Measurements from ENCODE around the gene GALNT18. TPM values are rescaled to one million over a fixed set of nuclear protein-coding genes. Genes with fewer than 3 reads are reported as not detected.

GALNT18 gene
- total RNA-seq, 8 experiments from 2014 or later = 5.3 to 13.2 (median 8.2) TPM

GRCh38 chr11:11419747-11420146 lies 202.1 kb downstream of the GALNT18 start:
- Histone ChIP-seq H3K27ac (no peak overlapping the region), H3K4me3 (no peak overlapping the region), H3K4me1 (replicated peaks in 1 of 2) (peaks cover 13 to 31% of the 10 kb centered on the region in 2 donors)
- 50 to 100% (median 83%) methylated on average over 1 to 3 of the region's 3 CpGs; no CpG with 5 or more reads in 1 of the 10 experiments for WGBS, 10 experiments
- in situ Hi-C loops (cut with MboI; ENCODE audit: low pct_unique_long_range_greater_than_20kb in 2 of 9, low sequenced_read_pairs in 9 of 9, unreplicated experiment in 9 of 9) = no loop called here
- ATAC-seq (replicated peaks in 6 of 8) = peak in 2 of 8 experiments; percentile 44 to 82

- in situ Hi-C loops (cut with MboI; ENCODE audit: low pct_unique_long_range_greater_than_20kb in 2 of 9, low sequenced_read_pairs in 9 of 9, unreplicated experiment in 9 of 9) = no loop called here
- peak in 1 of 8 experiments; percentile 38 for ATAC-seq (replicated peaks in 6 of 8)
- Histone ChIP-seq H3K4me3 (no peak overlapping the region), H3K4me1 (replicated peaks in 1 of 2) (peaks cover 13 to 28% of the 10 kb centered on the region in 2 donors), H3K27ac (no peak overlapping the region)
- 7 to 100% (median 40%) methylated on average over 1 to 3 of the region's 4 CpGs; no CpG with 5 or more reads in 5 of the 10 experiments for WGBS, 10 experiments
Measured at GRCh38 chr11:11416917-11417316, 204.9 kb downstream of the GALNT18 start.

- peaks cover 13 to 28% of the 10 kb centered on the region in 2 donors for H3K4me1 ChIP-seq (replicated peaks in 1 of 2)
- in situ Hi-C loops (cut with MboI; ENCODE audit: low pct_unique_long_range_greater_than_20kb in 2 of 9, low sequenced_read_pairs in 9 of 9, unreplicated experiment in 9 of 9) = no loop called here
- no peak overlapping the region for H3K4me3 ChIP-seq
- WGBS, 10 experiments = 17 to 100% (median 80%) methylated on average over 1 of the region's 5 CpGs; no CpG with 5 or more reads in 7 of the 10 experiments
- no peak overlapping the region for H3K27ac ChIP-seq
- no peak for ATAC-seq (replicated peaks in 6 of 8)
Measured at GRCh38 chr11:11416502-11416901, 205.3 kb downstream of the GALNT18 start.

- Histone ChIP-seq H3K4me1 (replicated peaks in 1 of 2) (peaks cover 13 to 26% of the 10 kb centered on the region in 2 donors), H3K4me3 (no peak overlapping the region), H3K27ac (no peak overlapping the region)
- in situ Hi-C loops (cut with MboI; ENCODE audit: low pct_unique_long_range_greater_than_20kb in 2 of 9, low sequenced_read_pairs in 9 of 9, unreplicated experiment in 9 of 9) = no loop called here
- WGBS, 10 experiments = 40 to 100% (median 81%) methylated on average over 1 to 4 of the region's 4 CpGs; no CpG with 5 or more reads in 3 of the 10 experiments
- peak in 2 of 8 experiments; percentile 27 to 65 for ATAC-seq (replicated peaks in 6 of 8)
Measured at GRCh38 chr11:11415901-11416300, 205.9 kb downstream of the GALNT18 start.

GRCh38 chr11:11414996-11415395 lies 206.8 kb downstream of the GALNT18 start:
- WGBS, 10 experiments = 80 to 100% (median 87%) methylated on average over 1 to 6 of the region's 7 CpGs; no CpG with 5 or more reads in 4 of the 10 experiments
- H3K27ac ChIP-seq = no peak overlapping the region

GRCh38 chr11:11413776-11414175 lies 208.0 kb downstream of the GALNT18 start:
- 55 to 100% (median 92%) methylated on average over 1 to 6 of the region's 6 CpGs; no CpG with 5 or more reads in 3 of the 10 experiments for WGBS, 10 experiments
- in situ Hi-C loops (cut with MboI; ENCODE audit: low pct_unique_long_range_greater_than_20kb in 2 of 9, low sequenced_read_pairs in 9 of 9, unreplicated experiment in 9 of 9) = no loop called here
- no peak overlapping the region for H3K27ac ChIP-seq
- ATAC-seq (replicated peaks in 6 of 8) = no peak
- peaks cover 18 to 28% of the 10 kb centered on the region in 2 donors for H3K4me1 ChIP-seq (replicated peaks in 1 of 2)
- no peak overlapping the region for H3K4me3 ChIP-seq

More at GRCh38 chr11:11414996-11415395, 206.8 kb downstream of the GALNT18 start:
- Histone ChIP-seq H3K4me1 (replicated peaks in 1 of 2) (peaks cover 11 to 20% of the 10 kb centered on the region in 2 donors), H3K4me3 (no peak overlapping the region)
- in situ Hi-C loops (cut with MboI; ENCODE audit: low pct_unique_long_range_greater_than_20kb in 2 of 9, low sequenced_read_pairs in 9 of 9, unreplicated experiment in 9 of 9) = no loop called here
- ATAC-seq (replicated peaks in 6 of 8) = peak in 1 of 8 experiments; percentile 20

- in situ Hi-C loops (cut with MboI; ENCODE audit: low pct_unique_long_range_greater_than_20kb in 2 of 9, low sequenced_read_pairs in 9 of 9, unreplicated experiment in 9 of 9) = no loop called here
- peaks cover 33 to 43% of the 10 kb centered on the region in 2 donors for H3K4me1 ChIP-seq (replicated peaks in 1 of 2)
- WGBS, 10 experiments = 60 to 100% (median 83%) methylated on average over 1 to 6 of the region's 8 CpGs; no CpG with 5 or more reads in 2 of the 10 experiments
- H3K27ac ChIP-seq = no peak overlapping the region
- ATAC-seq (replicated peaks in 6 of 8) = no peak
- no peak overlapping the region for H3K4me3 ChIP-seq
Measured at GRCh38 chr11:11411401-11411985, 210.3 kb downstream of the GALNT18 start.

GRCh38 chr11:11409901-11410300 lies 211.9 kb downstream of the GALNT18 start:
- peak; percentile 18 to 82 (median 56) for ATAC-seq (replicated peaks in 6 of 8)
- in situ Hi-C loops (cut with MboI; ENCODE audit: low pct_unique_long_range_greater_than_20kb in 2 of 9, low sequenced_read_pairs in 9 of 9, unreplicated experiment in 9 of 9) = no loop called here
- Histone ChIP-seq H3K4me1 (replicated peaks in 1 of 2) (peaks cover 28 to 32% of the 10 kb centered on the region in 2 donors), H3K4me3 (no peak overlapping the region), H3K27ac (no peak overlapping the region)
- 0 to 100% (median 40%) methylated on average over 1 to 2 of the region's 3 CpGs; no CpG with 5 or more reads in 5 of the 10 experiments for WGBS, 10 experiments

- in situ Hi-C loops (cut with MboI; ENCODE audit: low pct_unique_long_range_greater_than_20kb in 2 of 9, low sequenced_read_pairs in 9 of 9, unreplicated experiment in 9 of 9) = no loop called here
- WGBS, 10 experiments = 53 to 80% methylated on average over 1 to 3 of the region's 6 CpGs; no CpG with 5 or more reads in 8 of the 10 experiments
- Histone ChIP-seq H3K4me3 (no peak overlapping the region), H3K27ac (no peak overlapping the region), H3K4me1 (replicated peaks in 1 of 2) (peaks cover 28 to 32% of the 10 kb centered on the region in 2 donors)
- ATAC-seq (replicated peaks in 6 of 8) = peak in 3 of 8 experiments; percentile 11 to 71 (median 62)
Measured at GRCh38 chr11:11409224-11409623, 212.6 kb downstream of the GALNT18 start.

GRCh38 chr11:11408436-11409221 lies 213.2 kb downstream of the GALNT18 start:
- Histone ChIP-seq H3K27ac (no peak overlapping the region), H3K4me1 (replicated peaks in 1 of 2) (peaks cover 28 to 32% of the 10 kb centered on the region in 2 donors), H3K4me3 (no peak overlapping the region)
- WGBS, 10 experiments = 0 to 100% (median 96%) methylated on average over 1 to 9 of the region's 11 CpGs; no CpG with 5 or more reads in 2 of the 10 experiments
- peak in 2 of 8 experiments; percentile 6 to 29 for ATAC-seq (replicated peaks in 6 of 8)
- in situ Hi-C loops (cut with MboI; ENCODE audit: low pct_unique_long_range_greater_than_20kb in 2 of 9, low sequenced_read_pairs in 9 of 9, unreplicated experiment in 9 of 9) = no loop called here

DNA sequence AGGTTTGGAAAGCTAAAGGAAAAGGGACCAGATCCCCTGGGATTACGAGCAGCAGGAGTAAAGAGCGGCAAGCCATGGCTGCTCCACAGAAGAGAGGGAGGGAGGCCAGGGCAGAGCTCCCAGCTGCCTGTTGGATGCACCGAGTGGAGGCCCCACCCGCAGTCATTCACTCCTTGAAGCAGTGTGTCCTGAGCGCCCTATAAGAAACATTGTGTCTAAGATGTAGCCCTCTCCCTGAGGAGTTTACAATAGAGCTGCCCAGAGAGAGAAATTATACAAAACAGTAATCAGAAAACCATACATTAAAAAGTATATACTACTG lies 214.1 kb downstream of the GALNT18 start:
- 40 to 92% (median 60%) methylated on average over 1 to 5 of the region's 5 CpGs; no CpG with 5 or more reads in 3 of the 10 experiments for WGBS, 10 experiments
- in situ Hi-C loops (cut with MboI; ENCODE audit: low pct_unique_long_range_greater_than_20kb in 2 of 9, low sequenced_read_pairs in 9 of 9, unreplicated experiment in 9 of 9) = no loop called here
- peak in 6 of 8 experiments; percentile 8 to 17 (median 10) for ATAC-seq (replicated peaks in 6 of 8)
- Histone ChIP-seq H3K4me1 (replicated peaks in 1 of 2) (peaks cover 28 to 32% of the 10 kb centered on the region in 2 donors), H3K4me3 (no peak overlapping the region), H3K27ac (peak overlapping the region in 1 of 2 donors; percentile 81)

GRCh38 chr11:11407065-11407762 lies 214.6 kb downstream of the GALNT18 start:
- Histone ChIP-seq H3K4me1 (replicated peaks in 1 of 2) (peaks cover 28 to 32% of the 10 kb centered on the region in 2 donors), H3K4me3 (no peak overlapping the region), H3K27ac (peak overlapping the region; percentile 40 to 81)
- ATAC-seq (replicated peaks in 6 of 8) = peak in 5 of 8 experiments; percentile 82 to 93 (median 89)
- WGBS, 10 experiments = 0 to 57% (median 39%) methylated on average over 1 to 5 of the region's 9 CpGs; no CpG with 5 or more reads in 1 of the 10 experiments
- in situ Hi-C loops (cut with MboI; ENCODE audit: low pct_unique_long_range_greater_than_20kb in 2 of 9, low sequenced_read_pairs in 9 of 9, unreplicated experiment in 9 of 9) = no loop called here
